Gastrocnemius medialis (tissue), 4 donors: Measurements from ENCODE around the gene CFAP70.

Experiments
- POLR2A ChIP-seq, 2 donors: fragments of 450-650 bp; IDR thresholded peaks; one replicate each; pipeline ENCODE4 v1.6.1; 2017; ENCODE audit warnings: antibody characterized with exemption in 2 of 2, mild to moderate bottlenecking in 2 of 2, moderate library complexity in 2 of 2
- TF ChIP-seq, protein P1 (sequence below), 5 experiments: fragments of 450-650 bp in 3 of 5; fragments of 200-600 bp in 2 of 5; sonication (generic) in 2 of 5; IDR thresholded peaks in 4 of 5; conservative IDR thresholded peaks in 1 of 5; 1 replicate in 4 of 5; 2 replicates in 1 of 5; pipeline ENCODE4 v1.5.1; 2016 to 2019; ENCODE audit warnings: antibody characterized with exemption in 5 of 5, mild to moderate bottlenecking in 3 of 5, moderate library complexity in 3 of 5

DNA sequence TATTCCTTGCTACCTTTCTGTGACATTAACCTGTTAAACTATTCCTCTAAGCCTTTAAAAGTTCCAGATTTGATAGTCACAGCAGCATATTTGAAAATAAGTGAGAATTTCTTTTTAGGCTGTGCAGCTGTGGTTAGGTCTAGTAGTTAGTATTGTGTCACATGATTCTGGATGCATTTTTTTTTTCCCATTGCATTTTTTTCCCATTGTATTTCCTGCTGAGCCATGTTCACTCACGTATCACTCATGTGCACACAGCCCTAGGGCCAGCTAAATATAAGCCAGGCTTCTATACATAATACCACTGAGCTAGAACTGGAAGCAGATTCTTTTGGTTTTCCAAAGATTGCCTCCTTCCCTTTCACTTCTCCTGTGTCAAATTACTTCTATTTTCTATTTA, 149.0 kb downstream of the CFAP70 start:
- TF ChIP-seq, protein P1, sequence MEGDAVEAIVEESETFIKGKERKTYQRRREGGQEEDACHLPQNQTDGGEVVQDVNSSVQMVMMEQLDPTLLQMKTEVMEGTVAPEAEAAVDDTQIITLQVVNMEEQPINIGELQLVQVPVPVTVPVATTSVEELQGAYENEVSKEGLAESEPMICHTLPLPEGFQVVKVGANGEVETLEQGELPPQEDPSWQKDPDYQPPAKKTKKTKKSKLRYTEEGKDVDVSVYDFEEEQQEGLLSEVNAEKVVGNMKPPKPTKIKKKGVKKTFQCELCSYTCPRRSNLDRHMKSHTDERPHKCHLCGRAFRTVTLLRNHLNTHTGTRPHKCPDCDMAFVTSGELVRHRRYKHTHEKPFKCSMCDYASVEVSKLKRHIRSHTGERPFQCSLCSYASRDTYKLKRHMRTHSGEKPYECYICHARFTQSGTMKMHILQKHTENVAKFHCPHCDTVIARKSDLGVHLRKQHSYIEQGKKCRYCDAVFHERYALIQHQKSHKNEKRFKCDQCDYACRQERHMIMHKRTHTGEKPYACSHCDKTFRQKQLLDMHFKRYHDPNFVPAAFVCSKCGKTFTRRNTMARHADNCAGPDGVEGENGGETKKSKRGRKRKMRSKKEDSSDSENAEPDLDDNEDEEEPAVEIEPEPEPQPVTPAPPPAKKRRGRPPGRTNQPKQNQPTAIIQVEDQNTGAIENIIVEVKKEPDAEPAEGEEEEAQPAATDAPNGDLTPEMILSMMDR (IDR thresholded peaks at IDR 0.05 in 4 of 5, conservative IDR thresholded peaks at IDR 0.05 in 1 of 5) = no peak
- TF ChIP-seq POLR2A (IDR thresholded peaks at IDR 0.05) = no peak
